ENCODE data around the gene PODXL2. TPM values are rescaled to one million over a fixed set of nuclear protein-coding genes. Genes with fewer than 3 reads are reported as not detected.

PODXL2 gene
- total RNA-seq, 1 donor from 2014 or later: 6.7 TPM

DNA sequence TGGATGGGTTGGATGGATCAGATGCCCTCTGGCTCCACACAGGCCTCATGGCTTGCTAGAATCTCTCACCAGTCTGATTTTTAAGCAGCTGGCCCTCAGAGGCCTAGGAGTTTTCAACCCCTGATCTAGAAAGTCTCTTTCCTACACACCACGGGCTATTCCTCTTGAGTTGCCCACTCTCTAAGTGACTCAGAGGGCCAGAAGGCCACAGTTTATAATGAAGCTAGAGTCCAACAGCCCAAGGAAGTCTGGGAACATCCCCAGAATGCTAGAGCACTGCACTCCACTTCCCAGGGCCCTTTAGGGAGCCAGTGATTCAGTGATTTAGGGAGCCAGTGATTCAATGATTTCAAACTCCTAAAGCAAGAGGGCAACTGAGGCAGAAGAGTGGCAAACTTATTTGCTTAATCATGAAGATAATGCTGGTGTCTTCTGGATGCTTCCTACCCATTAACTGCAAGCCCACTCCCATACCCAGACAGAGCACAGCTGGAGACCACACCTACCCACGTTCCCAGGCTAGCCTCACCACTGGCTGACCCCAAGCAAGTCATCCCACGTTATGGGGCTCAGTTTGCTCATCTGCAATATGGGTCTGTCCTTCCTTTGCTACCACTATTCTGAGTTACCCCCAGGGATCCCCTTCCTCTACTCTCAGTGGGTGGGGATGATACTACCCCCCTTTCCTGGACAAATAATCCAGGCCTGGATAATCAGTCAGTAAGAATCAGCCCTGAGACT, 80.5 kb downstream of the PODXL2 start:
- no peak for DNase-seq (ENCODE audit: low read depth)

DNA sequence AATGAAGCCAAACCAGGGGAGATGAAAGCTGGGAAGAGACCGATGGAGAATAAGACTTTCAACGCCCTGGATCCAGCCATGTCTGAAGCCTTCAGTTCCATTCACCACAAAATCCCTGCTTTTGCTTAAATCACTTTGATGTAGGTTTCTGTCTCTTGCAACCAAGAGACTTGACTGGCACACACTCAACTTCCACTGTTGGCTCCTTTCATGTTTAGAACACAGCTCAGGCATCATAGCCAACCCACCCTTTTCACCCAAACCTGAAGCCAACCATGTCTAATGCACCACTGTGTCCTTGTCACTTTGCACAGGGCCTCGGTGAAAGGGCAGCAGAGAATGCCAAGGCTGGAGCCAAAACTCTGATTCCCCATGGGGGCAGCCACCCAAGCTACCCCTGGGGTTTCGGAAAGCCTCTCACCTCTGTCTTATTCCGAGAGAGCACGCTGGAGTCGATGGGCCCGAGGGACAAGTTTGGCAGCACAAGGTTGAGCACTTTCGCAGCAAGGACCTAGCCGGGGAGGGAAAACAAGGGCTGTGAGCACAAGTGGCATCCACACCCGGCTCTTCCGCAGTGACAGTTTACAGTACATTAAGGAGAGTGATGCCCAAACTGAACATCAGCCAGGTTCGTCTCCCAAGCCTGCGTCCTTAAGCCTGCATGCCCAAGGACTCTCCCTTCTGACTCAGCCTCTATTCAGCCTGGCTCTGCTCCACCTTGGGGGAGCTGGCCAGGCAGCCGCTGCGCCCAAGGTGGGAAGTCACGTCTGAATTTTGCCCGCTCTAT, 81.4 kb downstream of the PODXL2 start:
- no peak for DNase-seq (ENCODE audit: low read depth)

DNA sequence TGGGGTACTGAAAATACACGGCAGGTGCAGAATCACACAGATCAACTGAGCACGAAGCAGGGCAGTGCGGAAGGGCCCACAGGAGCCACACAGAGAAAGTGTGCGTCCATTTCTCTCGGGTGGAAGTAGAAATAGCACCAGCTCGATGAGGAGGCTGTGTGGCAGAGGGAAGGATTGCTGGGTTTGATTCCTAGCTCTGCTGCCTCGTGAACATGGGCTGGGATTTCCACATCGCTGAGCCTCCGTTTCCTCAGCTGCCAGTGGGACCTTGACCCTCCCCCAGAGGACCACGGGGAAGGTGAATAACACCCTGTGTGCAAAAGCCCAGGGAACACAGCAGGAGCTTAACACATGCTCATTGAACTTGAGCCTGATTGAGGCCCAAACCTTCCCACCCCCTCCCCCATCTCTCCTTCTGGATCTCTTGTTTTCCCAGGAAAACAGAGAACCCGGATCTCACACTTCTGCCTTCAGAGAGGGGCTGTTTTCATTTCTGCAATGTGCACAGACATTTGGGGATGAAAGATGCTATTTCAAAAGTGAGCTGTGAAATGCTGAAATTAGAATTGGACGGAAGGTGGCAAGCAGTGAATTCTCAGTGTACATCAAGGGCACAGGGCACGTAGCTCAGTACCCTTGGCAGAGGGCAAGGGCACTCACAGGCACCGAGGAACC, 82.2 kb downstream of the PODXL2 start:
- DNase-seq (ENCODE audit: low read depth): no peak

DNA sequence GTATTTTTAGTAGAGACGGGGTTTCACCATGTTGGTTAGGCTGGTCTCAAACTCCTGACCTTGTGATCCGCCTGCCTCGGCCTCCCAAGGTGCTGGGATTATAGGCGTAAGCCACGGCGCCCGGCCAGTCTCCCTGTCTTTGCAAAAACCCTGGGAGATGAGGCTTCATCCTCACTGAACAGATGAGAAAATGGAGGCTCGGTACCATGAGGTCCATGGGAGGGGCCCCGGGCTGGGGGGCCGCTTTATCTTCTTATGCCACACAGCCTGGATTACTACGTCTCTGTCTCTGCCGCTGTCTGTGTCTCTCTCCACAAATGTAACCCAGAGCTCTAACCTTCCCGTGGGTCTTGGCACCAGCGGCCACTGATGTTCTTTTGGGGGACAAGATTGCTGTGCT, 82.9 kb downstream of the PODXL2 start:
- DNase-seq (ENCODE audit: low read depth): no peak

DNA sequence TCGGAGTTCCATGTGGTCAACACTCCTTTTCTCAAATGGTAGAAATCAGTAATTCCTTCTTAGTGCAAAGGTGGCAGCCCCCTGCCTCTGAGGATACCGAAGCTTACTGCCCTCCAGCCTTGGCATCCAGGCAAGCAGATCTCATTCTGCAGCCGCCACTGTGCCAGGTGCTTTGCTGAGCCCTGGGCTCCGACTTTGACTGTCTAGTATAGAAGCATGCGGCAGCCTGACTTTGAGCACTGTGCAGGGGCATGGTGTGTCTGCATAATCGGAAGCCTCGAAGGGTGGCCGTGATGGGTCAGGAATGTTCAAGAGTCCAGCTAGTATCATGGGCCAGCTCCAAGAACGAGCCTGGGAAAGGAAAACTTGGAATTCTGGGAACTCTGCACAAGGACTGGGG, 83.5 kb downstream of the PODXL2 start:
- no peak for DNase-seq (ENCODE audit: low read depth)

DNA sequence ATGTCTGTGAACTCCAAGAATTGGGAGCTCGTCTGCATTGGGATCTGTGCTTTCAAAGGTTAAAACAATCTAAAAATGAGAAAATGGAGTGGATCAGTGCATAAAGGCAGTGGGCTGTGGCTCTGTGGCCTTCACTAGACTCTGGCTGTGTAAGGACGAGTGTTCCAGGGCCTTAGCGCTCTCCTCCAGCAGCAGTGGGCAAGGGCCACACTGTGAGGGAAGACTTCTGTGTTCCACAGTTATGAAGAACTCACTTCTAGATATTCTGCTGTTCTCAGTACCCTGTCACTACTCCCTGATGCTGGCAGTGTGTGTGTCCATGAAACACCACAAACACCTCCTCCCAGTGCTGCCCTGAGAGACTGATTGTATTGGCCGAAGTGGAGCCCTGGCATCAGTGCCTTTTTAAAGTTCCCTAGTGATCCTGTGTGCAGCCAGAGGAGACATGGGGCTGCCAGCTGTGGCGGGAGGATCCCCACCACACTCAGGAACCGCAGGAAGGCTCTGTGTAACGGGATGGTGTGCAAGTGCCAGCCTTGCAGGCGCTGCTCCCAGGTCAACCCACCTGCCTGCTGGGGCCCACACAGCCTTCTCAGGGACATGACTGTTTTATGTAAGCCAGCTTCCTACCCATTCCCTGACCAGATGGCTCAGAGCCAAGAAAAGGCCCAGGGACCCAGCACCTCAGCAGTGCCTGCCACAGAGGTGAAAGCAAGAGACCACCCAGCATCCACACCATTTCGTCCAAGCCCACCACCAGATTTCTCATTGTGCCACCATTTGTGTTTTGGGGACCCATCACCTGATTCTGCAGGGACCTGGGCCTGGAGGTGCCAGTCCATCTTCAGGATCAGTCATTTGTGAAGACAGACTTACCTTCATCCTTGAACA, 84.1 kb downstream of the PODXL2 start:
- DNase-seq (ENCODE audit: low read depth): no peak

DNA sequence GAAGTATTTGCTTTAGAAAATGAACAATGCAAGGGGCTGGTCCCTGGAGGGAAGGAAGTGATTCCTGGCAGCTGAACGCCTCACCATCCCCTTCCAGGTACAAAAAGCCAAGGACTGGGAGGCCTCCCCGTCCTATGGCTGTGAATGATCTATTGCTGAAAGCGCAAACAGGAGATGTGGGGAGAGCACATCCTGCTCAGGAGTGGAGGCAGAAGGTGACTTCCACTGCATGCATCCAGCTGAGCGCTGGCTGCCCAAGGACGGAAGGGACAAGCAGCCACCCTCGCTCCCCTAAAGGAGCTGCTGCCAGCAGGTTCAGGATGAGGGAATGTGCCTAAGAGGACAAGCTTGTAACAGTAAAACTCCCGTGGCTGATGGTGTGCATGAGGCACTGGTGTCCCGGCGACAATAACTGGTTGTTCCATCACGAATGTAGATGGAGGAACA, 85.2 kb downstream of the PODXL2 start:
- DNase-seq (ENCODE audit: low read depth): no peak

DNA sequence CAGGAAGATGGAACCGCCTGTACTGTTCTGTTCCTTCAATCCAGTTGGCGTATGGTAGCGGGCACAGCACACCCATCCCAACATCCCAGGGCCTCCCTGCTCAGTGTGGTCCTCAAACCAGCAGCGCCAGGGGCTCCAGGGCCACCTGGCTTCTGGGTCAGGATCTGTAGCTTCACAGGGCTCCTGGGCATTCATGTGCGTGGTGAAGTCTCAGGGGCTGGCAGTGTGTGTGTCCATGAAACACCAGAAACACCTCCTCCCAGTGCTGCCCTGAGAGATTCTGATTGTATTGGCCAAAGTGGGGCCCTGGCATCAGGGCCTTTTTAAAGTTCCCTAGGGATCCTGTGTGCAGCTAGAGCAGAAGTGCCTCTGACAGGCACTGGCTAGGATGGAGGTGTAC, 85.9 kb downstream of the PODXL2 start:
- no peak for DNase-seq (ENCODE audit: low read depth)

DNA sequence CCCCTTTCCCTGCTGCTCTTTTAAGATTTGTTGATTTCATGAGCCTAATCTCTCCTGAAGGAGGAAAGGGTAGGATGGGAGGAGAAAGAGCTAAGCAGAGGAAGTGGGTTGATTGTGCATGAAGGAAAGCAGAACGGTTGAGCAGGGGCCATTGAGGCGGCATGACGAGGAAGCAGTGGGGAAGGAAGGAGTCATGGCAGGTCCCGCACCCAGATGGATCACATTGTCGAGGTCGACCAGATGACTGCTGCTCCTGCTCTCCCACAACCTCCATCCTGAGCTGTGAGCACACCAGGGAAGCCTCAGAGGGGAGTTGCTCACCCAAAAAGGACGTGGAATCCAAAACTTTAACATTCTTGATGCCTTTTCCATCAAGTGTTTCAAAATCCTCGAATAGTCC, 86.5 kb downstream of the PODXL2 start:
- DNase-seq (ENCODE audit: low read depth): no peak

DNA sequence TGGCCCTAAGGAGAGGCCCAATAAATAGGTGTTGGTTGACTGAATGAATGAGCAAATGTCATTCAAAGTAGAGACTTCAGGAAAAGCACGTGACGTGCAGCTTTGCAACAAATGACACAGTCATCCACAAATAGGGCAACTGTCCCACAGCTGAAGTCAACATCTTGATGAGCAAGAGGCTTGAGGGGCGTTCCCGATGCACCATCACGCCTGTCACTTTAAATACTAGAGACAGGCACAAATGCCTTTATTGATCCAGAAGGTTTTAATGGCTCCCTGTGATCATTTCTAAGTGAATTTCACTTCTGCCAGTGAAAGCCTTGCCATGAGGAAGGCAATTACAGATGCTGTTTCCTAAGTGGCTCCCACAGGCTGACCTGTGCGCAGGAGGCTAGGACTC, 87.4 kb downstream of the PODXL2 start:
- DNase-seq (ENCODE audit: low read depth): no peak

DNA sequence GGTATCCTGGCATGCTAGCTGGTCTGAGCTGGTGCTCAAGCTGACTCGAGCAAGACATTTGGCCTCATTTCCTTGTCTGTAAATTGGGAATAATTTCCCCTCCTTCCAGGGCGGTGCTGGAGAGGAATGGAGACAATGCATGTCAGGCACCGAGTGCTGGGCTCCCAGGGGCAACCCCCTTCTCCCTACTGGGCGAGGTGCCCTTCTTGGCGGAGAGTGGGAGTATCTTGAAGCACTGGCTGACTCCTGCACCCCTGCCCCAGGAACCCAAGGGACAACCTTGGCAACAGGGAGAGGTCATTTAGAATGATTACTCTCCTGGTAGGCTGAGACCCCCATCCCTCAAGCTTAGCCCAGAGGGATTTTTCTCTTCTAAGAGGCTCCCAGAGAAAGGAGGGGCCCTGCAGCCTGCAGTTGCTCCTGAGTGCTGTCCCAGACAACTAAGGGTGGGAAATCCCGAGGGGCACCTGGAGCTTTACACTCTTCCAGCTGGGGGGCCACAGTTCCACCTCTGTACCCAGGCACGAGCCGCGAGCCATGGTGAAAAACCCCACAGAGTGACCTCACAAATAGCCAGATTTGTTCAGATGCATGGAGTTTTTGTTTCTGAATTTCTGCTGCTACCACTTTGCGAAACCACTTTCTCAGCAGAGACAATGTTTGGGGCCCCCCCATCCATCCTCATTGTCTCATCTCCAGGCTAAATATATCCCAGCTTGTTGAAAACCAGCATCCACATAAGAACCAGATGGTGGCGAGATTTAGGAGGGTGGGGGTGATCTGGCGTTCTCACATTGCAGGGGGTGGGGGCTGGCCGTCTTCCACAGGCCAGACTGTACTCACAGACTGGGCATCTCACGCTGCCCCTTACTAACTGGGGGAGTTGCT, 88.6 kb downstream of the PODXL2 start:
- DNase-seq (ENCODE audit: low read depth): no peak

DNA sequence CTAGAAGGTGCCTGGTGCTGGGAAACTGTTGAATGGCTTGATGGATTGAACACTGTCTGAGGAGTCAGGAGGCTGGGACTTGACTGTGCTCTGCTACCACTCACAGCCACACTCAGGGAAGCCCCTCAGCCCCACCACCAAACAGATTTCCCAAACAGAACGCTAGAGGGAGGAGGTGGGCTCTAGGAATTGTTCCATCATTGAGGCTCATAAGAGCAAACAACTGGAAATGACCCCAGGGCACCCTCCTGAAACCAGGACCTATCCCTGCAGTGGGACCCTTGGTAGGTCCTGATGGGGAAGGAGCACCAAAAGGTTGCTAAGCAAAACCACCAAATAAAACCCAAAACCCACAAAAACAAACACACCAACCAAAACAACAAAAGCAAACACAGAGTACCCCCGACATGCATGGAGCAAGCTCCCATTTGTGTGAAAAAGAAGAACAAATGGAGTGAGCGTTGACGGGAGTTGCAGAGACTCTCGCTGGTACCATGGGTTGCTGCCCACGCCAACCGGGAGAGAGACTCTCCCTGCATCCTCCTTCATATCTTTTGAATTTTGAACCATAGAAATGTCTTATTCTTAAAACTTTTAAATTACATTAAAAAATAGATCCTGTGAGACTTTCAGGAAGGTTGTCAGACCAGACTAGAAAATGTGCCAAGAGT, 89.4 kb downstream of the PODXL2 start:
- no peak for DNase-seq (ENCODE audit: low read depth)

DNA sequence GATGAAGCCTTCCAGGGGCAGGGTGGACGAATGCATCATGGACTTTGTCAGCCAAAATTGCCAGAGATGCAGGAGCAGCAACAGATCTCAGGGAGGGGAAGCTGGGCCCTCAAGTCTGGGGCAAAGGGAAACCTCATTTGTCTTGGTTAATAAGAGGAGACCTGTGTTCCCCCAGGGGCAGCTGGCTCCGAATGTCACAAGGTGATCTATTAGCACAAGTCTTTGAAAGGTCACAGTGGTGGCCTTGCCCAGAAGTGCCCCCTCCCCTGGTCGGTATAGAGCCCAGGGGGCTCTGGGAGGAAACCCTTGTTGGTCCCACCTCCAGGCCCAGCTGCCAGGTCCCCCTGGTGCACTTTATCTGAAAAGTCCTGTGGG, 89.9 kb downstream of the PODXL2 start:
- no peak for DNase-seq (ENCODE audit: low read depth)

DNA sequence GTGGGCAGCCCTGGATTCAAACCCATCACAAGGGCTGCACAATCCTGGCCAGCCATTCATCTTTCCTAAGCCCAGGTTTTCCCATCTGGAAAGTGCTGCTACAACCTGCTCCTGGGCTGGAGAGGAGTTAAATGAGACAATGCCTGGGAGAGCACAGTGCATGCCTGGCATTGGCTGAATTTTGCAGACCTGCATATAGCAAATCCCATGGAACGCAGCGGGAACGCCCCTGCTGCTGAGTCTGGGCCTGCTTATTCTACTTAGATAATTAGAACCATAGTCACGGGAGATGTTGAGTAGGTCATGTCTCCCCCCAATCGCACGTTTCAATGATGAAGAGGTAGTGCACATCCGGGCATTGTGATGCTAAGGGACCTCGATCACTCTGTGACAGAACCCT, 90.4 kb downstream of the PODXL2 start:
- no peak for DNase-seq (ENCODE audit: low read depth)

DNA sequence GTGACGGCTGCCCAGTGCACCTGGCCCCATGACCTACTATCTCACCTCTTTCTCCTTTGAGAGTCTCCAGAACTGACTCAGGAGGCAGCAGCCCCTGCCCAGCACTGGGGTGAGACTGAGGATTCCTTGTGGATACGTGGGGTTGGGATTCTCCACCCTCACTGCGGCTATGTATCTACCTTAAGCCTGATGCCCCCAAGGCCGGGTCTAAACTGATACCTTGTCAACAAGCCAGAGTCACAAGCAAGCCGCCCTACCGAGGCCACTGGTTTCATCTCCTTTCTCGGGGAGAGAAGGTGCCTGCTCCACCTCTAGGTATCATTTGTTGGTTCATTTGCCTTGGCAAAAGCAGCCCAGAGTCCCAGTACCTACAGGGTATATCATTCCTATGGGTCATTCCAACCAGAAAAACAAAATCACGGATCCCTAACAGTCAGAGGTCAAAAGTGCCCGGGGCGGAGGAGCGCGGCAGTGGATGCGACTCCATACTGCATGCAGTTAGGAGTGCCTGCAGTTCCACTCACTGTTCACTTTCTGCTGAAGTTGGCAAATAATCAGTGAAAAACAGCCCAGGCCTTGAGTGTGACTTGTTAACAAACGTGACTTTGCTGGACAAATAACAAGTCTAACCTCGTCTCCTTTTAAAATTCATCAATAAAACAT, 91.3 kb downstream of the PODXL2 start:
- DNase-seq (ENCODE audit: low read depth): no peak

DNA sequence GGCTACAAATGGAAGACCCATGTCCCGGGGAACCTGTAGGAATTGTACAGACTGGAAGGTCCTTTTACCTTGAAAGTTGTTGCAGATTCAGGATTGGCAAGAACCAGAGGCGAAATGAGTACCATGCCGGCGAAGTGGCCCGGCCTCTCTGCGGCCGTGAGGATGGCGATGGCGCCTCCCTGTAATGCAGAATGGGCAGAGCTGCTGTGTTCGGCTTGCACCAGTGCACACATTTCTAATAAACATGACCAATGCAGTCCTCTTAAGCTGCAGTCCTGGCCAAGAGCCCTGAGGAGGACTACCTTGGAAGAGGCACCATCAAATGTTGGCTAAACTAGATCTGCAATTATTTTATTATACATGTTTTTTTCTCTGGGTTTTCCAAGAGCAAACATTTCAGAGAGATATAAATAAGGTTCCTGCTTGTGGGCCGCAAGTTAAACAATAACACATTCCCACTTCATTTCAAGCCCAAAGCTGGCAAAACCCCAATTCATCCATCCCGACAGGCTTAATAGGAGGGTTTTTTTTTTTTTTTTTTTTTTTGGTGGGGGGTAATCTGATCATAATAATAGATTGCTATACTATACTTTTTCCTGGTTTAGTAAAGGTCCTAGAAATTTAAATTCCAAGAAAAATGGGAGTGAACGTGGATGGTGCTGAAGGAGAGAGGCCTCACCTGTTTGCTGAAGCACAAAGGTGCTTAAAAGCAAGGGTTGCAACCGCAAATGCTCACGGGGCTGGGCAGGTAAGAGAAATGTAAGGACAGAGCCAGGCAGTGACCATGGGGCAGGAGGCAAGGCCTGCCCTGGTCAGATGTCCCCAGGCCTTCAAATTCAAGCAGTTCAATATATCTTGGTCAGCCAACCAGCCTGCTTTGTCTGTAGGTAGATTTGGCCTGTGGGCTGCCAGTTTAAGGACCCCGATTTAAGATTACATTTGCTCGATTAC, 92.3 kb downstream of the PODXL2 start:
- no peak for DNase-seq (ENCODE audit: low read depth)

DNA sequence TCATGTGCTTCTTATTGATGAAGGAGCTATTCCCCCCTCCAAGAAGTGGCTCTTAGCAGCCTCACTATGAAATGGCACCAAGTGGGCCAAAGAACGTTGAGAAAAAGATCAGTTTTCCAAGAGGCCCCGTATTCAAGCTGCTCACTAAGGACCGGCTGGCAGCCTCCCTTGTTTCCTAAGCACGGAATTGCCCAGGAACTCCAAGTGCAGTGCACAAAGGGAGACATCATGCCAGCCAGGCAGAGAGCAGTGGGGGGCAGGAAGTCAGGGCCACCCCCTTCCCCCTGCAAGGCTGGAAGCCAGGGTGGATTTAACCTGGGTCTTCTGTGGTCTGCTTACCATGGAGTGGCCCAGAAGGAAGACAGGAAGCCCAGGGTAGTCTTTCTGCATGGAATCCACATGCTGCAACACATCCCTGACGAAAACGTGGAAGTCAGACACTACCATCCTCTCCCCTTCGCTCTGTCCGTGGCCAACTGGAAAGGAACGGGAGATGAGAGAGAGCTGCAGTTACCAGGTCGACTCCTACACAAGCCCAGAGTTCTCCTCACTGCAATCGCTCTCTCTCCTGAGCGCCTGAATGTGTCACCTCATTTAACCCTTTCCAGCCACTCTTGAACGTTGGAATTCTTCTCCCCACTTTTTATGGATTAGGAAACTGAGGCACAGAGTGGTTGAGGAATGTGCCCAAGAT, 93.3 kb downstream of the PODXL2 start:
- DNase-seq (ENCODE audit: low read depth): no peak

Data from renal cortical epithelial cell (primary cell).